A673 (cell line): Measurements from ENCODE around the gene RTN4RL2. TPM values are rescaled to one million over a fixed set of nuclear protein-coding genes. Genes with fewer than 3 reads are reported as not detected.

ENCODE experiments used
- BruUV-seq: library from RNA; stranded (reverse); fragments of 400-500 nt; replicated peaks from 2 replicates; lab custom pipeline; 2021; lab: Mats Ljungman, UMichigan
- CTCF ChIA-PET: fragments of 300-600 bp; sonication (Branson Sonifier 250); formaldehyde crosslinking; loops from one replicate; lab custom pipeline; 2022; ENCODE audit warnings: antibody characterized with exemption; lab: Charles Lee
- POLR2A ChIA-PET: fragments of 300-600 bp; sonication (Branson Sonifier 250); formaldehyde crosslinking; loops from one replicate; lab custom pipeline; 2022; ENCODE audit warnings: antibody characterized with exemption; ENCODE audit not compliant: low non-redundant PET; lab: Charles Lee
- DNase-seq: peaks from one replicate; pipeline ENCODE4 v3.0.0-alpha.2; 2015; ENCODE audit warnings: low spot score
- H3K27ac ChIP-seq: fragments of 200-600 bp; sonication (generic); 2 replicates; pipeline ENCODE4 v1.5.1; 2016; ENCODE audit warnings: mixed run types, low read depth, mild to moderate bottlenecking, mixed read lengths, antibody characterized with exemption, low read length; ENCODE audit not compliant: poor library complexity, severe bottlenecking
- H3K27me3 ChIP-seq: fragments of 200-600 bp; sonication (generic); replicated peaks from 2 replicates; pipeline ENCODE4 v1.6.1; 2017; ENCODE audit warnings: mixed run types, low read depth, mild to moderate bottlenecking, mixed read lengths, antibody characterized with exemption, low read length; ENCODE audit not compliant: insufficient read depth, poor library complexity
- H3K36me3 ChIP-seq: fragments of 200-600 bp; sonication (generic); 2 replicates; pipeline ENCODE4 v1.6.1; 2016; ENCODE audit warnings: mixed run types, mild to moderate bottlenecking, mixed read lengths, antibody characterized with exemption, low read length; ENCODE audit not compliant: insufficient read depth, poor library complexity, severe bottlenecking
- H3K4me1 ChIP-seq: fragments of 200-600 bp; sonication (generic); 2 replicates; pipeline ENCODE4 v1.6.1; 2017; ENCODE audit warnings: mixed run types, mild to moderate bottlenecking, mixed read lengths, antibody characterized with exemption, low read length; ENCODE audit not compliant: insufficient read depth, poor library complexity, severe bottlenecking
- H3K4me3 ChIP-seq: fragments of 200-600 bp; sonication (generic); 2 replicates; pipeline ENCODE4 v1.5.1; 2016; ENCODE audit warnings: low read depth, mixed run types, mild to moderate bottlenecking, mixed read lengths, low read length; ENCODE audit not compliant: poor library complexity, severe bottlenecking
- H3K9me3 ChIP-seq: fragments of 200-600 bp; sonication (generic); 2 replicates; pipeline ENCODE4 v1.6.1; 2016; ENCODE audit warnings: mixed run types, low read depth, mild to moderate bottlenecking, mixed read lengths, antibody characterized with exemption, low read length; ENCODE audit not compliant: poor library complexity, severe bottlenecking
- EZH2 ChIP-seq: fragments of 200-600 bp; sonication (generic); IDR thresholded peaks from 2 replicates; pipeline ENCODE4 v1.6.1; 2017; ENCODE audit warnings: borderline replicate concordance, low read depth, mild to moderate bottlenecking, mixed read lengths, antibody characterized with exemption, low read length; ENCODE audit not compliant: poor library complexity, severe bottlenecking
- intact Hi-C: fragments of 100-400 bp; cut with micrococcal nuclease; formaldehyde crosslinking; loops from one replicate; pipeline ENCODE4 v1.10.0; 2022; ENCODE audit not compliant: unreplicated experiment
- total RNA-seq: library from RNA; stranded (reverse); gene quantifications from 2 replicates; pipeline ENCODE4 v1.2.3, GENCODE V29; 2021
- TF ChIP-seq, protein P1 (sequence below): fragments of 300-800, 200-600 bp; sonication (generic); conservative IDR thresholded peaks from 2 replicates; pipeline ENCODE4 v1.5.1; 2017; ENCODE audit warnings: low read depth, mild to moderate bottlenecking, antibody characterized with exemption, low read length, moderate library complexity, mixed read lengths

Gene RTN4RL2
- total RNA-seq, 1 experiment from 2014 or later = 5.2 TPM

- no peak for DNase-seq
- Histone ChIP-seq H3K27me3 (no peaks in the 10 kb centered on the region), H3K9me3 (no peaks in the 10 kb centered on the region), H3K36me3 (peaks cover 26% of the 10 kb centered on the region), H3K4me3 (no peak overlapping the region), H3K27ac (no peak overlapping the region), H3K4me1 (peaks cover 5% of the 10 kb centered on the region)
- TF ChIP-seq, protein P1, sequence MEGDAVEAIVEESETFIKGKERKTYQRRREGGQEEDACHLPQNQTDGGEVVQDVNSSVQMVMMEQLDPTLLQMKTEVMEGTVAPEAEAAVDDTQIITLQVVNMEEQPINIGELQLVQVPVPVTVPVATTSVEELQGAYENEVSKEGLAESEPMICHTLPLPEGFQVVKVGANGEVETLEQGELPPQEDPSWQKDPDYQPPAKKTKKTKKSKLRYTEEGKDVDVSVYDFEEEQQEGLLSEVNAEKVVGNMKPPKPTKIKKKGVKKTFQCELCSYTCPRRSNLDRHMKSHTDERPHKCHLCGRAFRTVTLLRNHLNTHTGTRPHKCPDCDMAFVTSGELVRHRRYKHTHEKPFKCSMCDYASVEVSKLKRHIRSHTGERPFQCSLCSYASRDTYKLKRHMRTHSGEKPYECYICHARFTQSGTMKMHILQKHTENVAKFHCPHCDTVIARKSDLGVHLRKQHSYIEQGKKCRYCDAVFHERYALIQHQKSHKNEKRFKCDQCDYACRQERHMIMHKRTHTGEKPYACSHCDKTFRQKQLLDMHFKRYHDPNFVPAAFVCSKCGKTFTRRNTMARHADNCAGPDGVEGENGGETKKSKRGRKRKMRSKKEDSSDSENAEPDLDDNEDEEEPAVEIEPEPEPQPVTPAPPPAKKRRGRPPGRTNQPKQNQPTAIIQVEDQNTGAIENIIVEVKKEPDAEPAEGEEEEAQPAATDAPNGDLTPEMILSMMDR = no peak
- no peak for TF ChIP-seq EZH2
- BruUV-seq = no TSS peak
- ChIA-PET CTCF (no interaction called here), POLR2A (no interaction called here)
- intact Hi-C loops = no loop called here
Measured at GRCh38 chr11:57419146-57419545, 41.2 kb upstream of the RTN4RL2 start.

DNA sequence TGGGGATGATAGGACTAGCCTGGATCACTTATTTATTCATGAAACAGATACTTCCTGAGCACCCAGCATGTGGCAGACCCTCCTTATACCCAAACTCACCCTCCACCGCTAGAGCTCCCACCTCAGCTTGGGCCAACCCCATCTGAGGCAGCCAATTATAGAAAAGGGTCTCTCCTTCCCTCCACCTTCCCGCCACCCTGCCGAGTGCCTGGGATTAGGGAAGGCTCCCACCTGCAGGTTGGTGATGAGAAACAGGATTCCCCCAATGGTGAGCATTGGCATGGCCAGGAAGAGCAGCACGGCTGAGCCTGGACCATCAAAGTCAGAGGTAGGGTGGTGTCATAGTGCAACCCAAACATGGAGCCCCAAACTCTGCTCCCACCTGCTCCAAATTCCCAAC is 39.3 kb upstream of the RTN4RL2 start:
- TF ChIP-seq, protein P1 = no peak
- TF ChIP-seq EZH2 = no peak
- Histone ChIP-seq H3K27ac (no peak overlapping the region), H3K36me3 (peaks cover 17% of the 10 kb centered on the region), H3K27me3 (no peaks in the 10 kb centered on the region), H3K4me3 (no peak overlapping the region), H3K9me3 (no peaks in the 10 kb centered on the region), H3K4me1 (peaks cover 24% of the 10 kb centered on the region)
- DNase-seq = no peak
- POLR2A ChIA-PET = no interaction called here
- CTCF ChIA-PET = no interaction called here
- no TSS peak for BruUV-seq
- intact Hi-C loops = no loop called here

DNA sequence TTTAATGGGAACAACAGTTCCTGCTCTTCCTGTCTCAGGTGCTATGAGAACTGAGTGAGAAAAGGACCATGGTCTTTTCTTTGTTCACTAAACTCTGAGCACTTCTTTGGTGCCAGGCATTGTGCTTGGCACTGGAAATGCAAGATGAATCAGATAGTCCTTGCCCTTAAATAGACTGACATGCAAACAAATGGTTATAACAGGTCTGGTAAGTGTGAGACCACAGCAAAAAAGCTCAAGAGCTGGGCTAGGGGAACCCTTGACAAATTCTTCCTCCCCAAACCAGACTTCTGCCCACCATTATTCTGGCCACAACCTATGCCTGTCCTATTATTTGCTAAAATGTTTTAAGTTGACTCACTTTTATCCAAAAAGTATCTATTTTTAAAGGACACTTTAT is 38.5 kb upstream of the RTN4RL2 start:
- ChIA-PET CTCF (no interaction called here), POLR2A (no interaction called here)
- H3K9me3 ChIP-seq = no peaks in the 10 kb centered on the region
- no peak for DNase-seq
- H3K4me3 ChIP-seq = no peak overlapping the region
- no peak overlapping the region for H3K27ac ChIP-seq
- no peaks in the 10 kb centered on the region for H3K27me3 ChIP-seq
- TF ChIP-seq, protein P1 = no peak
- no peak for TF ChIP-seq EZH2
- peaks cover 28% of the 10 kb centered on the region for H3K4me1 ChIP-seq
- H3K36me3 ChIP-seq = peaks cover 15% of the 10 kb centered on the region
- BruUV-seq = no TSS peak
- intact Hi-C loops = no loop called here
